Measurements from ENCODE around the gene TSFM.

The TSFM gene

DNA sequence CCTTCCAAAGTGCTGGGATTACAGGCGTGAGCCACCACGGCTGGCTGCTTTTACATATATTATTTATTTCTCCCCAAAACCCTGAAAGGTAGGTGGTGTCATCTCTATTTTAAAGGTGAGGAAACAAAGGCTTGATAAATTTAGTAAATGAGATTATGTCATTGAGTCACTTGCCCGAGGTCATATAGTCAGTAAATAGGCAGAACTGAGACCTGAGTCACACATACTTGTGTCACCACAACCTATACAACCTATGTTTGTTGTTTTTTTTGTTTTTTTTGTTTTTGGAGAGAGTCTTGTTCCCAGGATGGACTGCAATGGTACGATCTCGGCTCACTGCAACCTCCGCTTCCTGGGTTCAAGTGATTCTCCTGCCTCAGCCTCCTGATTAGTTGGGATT is 12.8 kb downstream of the TSFM start:
- no peak for DNase-seq (ENCODE audit: low read depth)
- TF ChIP-seq, protein P1, sequence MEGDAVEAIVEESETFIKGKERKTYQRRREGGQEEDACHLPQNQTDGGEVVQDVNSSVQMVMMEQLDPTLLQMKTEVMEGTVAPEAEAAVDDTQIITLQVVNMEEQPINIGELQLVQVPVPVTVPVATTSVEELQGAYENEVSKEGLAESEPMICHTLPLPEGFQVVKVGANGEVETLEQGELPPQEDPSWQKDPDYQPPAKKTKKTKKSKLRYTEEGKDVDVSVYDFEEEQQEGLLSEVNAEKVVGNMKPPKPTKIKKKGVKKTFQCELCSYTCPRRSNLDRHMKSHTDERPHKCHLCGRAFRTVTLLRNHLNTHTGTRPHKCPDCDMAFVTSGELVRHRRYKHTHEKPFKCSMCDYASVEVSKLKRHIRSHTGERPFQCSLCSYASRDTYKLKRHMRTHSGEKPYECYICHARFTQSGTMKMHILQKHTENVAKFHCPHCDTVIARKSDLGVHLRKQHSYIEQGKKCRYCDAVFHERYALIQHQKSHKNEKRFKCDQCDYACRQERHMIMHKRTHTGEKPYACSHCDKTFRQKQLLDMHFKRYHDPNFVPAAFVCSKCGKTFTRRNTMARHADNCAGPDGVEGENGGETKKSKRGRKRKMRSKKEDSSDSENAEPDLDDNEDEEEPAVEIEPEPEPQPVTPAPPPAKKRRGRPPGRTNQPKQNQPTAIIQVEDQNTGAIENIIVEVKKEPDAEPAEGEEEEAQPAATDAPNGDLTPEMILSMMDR (IDR thresholded peaks at IDR 0.05; ENCODE audit: control insufficient read depth, insufficient read depth, low read depth, low read length, missing control alignments) = no peak
- H3K4me3 ChIP-seq (ENCODE audit: control insufficient read depth, low read depth, low read length) = no peak overlapping the region

DNA sequence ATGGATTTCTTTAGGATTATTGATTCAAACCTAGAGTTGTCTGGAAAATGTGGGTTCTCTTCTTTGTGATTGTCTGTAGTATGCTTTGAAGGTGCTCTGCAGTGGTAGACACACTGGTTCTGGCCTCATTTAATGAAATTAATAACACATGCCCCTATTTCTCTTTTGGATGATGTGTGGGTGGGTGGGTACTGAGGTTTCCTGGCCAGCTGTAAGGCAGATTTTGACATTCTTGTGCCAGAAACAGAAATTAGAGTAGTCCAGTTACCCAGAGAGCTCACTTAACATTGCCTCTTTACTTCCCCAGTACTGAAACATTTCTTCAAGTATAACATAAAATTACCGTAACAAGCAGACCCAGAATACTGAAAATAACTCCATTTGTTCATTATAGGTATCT is 14.4 kb downstream of the TSFM start:
- H3K4me3 ChIP-seq (ENCODE audit: control insufficient read depth, low read depth, low read length) = no peak overlapping the region
- no peak for DNase-seq (ENCODE audit: low read depth)
- TF ChIP-seq, protein P1 (IDR thresholded peaks at IDR 0.05; ENCODE audit: control insufficient read depth, insufficient read depth, low read depth, low read length, missing control alignments) = no peak

DNA sequence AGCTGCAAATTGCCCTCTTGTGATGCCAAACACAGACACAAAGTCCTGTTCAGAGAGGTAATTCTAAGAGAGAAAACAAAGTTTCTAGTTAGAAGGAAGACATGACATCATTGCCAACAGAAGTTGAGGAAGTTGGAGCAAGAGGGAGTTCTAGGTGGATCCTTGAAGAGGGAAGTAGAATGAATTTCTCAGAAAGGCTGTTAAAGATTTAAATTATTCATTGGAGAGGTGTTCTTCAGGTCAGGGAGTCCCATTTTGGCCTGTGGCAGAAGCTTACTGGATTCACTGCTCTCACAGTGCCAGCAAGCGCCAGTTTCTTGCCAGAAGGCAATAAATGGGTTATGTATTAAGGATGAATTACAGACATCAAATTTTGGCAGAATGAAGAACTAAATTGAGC is 15.3 kb downstream of the TSFM start:
- TF ChIP-seq, protein P1 (IDR thresholded peaks at IDR 0.05; ENCODE audit: control insufficient read depth, insufficient read depth, low read depth, low read length, missing control alignments) = no peak
- no peak for DNase-seq (ENCODE audit: low read depth)
- no peak overlapping the region for H3K4me3 ChIP-seq (ENCODE audit: control insufficient read depth, low read depth, low read length)

DNA sequence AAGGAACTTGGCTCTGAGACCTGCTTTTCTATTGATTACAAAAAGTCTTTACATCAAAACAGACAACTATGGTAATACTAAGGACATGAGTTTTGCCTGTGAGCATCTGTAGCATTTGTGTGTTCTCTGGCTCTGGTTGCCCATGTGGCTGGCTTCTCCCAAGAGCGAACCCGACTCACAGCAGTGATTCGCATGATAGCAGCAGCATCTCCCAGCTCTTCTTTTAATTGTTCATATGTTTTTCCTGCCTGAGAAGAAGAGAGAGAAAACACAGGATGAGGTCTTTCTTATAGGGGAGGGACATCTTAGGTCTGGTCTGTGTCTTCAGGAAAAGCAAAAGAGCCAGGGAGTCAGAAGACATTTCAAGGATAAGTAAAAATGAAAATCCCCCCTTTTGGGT is 18.4 kb downstream of the TSFM start:
- DNase-seq (ENCODE audit: low read depth) = no peak
- TF ChIP-seq, protein P1 (IDR thresholded peaks at IDR 0.05; ENCODE audit: control insufficient read depth, insufficient read depth, low read depth, low read length, missing control alignments) = no peak
- no peak overlapping the region for H3K4me3 ChIP-seq (ENCODE audit: control insufficient read depth, low read depth, low read length)

DNA sequence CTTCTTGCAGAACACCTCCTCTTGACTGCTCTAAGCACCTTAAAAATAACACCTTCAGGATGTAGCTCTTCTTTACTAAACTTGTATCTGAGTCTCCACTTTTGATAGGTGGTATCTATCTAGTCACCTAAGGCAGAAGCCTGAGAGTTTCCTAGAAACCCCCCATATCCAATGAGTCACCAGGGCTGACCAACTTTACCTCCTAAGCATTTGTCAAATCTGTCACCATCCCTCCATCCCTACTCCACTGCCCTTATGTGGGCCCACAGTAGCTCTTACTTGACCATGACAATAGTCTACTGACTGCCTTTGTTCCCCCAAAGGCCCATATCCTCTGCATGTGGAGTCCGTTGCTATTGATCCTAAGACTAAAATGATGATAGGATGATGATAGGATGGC is 20.0 kb downstream of the TSFM start:
- no peak for DNase-seq (ENCODE audit: low read depth)
- no peak overlapping the region for H3K4me3 ChIP-seq (ENCODE audit: control insufficient read depth, low read depth, low read length)
- TF ChIP-seq, protein P1 (IDR thresholded peaks at IDR 0.05; ENCODE audit: control insufficient read depth, insufficient read depth, low read depth, low read length, missing control alignments) = no peak

DNA sequence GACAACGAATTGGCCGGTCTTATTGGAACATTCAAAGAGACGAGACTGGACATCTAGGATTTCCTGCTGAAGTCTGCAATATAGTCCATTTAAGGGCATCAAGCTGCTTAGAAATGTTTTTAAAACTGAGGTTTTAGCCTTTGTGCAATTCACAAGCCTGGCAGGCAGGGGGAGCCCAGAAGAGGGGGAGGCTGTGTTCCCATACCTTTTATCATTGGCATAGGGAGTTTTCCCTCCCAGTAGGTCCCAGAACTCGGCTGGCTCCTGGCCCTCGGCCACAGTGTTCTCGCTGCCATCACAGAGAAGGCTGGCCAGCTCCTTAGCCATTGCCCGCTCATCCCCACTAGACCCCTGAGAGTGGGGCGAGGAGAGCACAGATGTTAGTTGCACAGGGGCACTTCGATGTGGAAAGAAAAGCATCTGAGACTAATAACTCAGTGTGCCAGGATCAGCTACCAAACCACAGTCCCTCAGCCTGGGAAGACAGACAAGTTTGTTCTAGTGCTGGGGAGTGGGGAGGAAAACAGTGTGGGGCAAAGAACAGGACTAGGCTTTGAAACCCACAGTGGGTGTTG is 20.8 kb downstream of the TSFM start:
- no peak overlapping the region for H3K4me3 ChIP-seq (ENCODE audit: control insufficient read depth, low read depth, low read length)
- TF ChIP-seq, protein P1 (IDR thresholded peaks at IDR 0.05; ENCODE audit: control insufficient read depth, insufficient read depth, low read depth, low read length, missing control alignments) = peak; percentile 82
- peak; percentile 17 for DNase-seq (ENCODE audit: low read depth)

DNA sequence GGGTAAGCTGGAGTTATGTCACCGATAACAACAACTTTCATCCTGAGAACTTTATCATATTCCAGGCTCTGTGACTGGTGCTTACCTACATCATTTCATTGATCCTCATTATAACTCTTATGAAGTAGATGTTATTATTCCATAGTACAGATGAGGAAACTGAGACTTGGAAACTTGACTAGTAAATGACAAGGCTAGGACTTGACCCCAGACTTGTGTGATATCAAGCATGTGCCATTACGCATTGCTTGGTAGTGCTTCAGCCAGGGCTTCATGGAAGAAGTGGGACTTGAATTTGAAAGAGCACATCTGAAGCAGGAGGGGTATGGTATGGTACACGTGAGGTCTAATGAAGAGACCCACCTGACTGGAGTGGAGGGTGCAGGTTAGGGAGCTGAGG is 24.1 kb downstream of the TSFM start:
- TF ChIP-seq, protein P1 (IDR thresholded peaks at IDR 0.05; ENCODE audit: control insufficient read depth, insufficient read depth, low read depth, low read length, missing control alignments) = no peak
- H3K4me3 ChIP-seq (ENCODE audit: control insufficient read depth, low read depth, low read length) = no peak overlapping the region
- DNase-seq (ENCODE audit: low read depth) = no peak
